HL-60/S4 (cell line): Measurements from ENCODE around the gene ARHGAP33.
"Not testable (repeated sequence)": the region's sequence is repeated elsewhere in the genome, so short reads cannot be mapped to it uniquely, and the experiment has no call there.

Experiments used
- in situ Hi-C: fragments of 300-500 bp; cut with MboI; formaldehyde crosslinking; loops from 2 replicates; pipeline ENCODE4 v1.14.3; 2022; ENCODE audit warnings: low sequenced_read_pairs

Gene ARHGAP33

DNA sequence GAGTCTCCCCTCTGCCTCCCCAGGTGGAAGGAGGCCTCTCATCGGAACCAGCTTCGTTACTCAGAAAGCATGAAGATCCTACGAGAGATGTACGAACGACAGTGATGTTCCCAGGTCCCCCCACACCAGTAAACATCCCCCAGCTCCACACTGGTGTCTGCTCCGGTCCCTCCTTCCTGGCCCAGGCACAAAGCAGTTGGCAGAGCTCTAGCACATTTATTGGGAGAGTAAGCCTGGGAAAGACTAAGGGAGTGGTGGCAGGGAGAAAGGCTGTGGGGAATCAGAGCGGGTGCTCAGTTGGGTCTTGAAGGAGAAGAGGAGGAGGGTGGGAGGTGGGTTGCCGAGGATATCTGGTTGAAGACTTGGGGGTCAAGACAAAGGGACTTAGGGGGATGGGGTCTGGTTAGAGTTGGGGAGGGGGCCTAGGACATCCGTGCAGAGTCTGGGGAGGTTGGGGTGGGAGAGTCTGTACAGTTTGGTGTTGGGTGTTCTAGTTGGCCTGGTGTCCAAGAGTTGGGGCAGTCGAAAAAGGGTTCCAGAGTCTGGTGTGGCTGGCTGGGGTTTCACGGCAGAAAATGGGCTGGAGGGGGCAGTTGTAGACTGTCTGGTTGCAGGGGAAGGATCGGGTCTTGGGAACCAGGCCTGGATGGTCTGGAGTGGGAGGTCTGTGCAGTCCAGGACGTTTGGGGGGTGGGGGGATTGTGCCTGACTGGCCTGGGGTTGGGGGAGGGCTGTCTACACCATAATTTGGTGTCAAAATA is 20.8 kb upstream of the ARHGAP33 start:
- in situ Hi-C loops, result no loop called here

DNA sequence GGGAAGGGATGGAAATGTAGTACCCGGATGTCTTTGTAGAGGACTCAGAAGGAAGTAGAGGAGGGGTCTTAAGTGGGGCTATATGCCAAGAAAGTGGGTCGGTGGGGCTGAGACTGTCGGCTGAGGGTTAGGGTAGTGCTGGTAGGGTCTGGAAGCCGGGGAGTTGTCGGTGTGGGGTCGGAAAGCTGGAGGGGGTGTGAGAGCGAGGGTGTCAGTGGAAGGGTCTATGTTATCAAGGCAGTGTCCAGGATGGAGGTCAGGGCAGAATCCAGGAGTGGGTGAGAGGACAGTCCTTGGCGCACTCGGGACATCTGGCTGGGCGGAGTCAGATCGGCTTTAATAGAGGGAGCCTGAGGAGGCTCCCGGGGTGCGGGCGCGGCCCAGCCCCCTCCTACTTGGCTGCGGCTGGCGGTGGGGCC is 20.2 kb upstream of the ARHGAP33 start:
- in situ Hi-C loops, result no loop called here

DNA sequence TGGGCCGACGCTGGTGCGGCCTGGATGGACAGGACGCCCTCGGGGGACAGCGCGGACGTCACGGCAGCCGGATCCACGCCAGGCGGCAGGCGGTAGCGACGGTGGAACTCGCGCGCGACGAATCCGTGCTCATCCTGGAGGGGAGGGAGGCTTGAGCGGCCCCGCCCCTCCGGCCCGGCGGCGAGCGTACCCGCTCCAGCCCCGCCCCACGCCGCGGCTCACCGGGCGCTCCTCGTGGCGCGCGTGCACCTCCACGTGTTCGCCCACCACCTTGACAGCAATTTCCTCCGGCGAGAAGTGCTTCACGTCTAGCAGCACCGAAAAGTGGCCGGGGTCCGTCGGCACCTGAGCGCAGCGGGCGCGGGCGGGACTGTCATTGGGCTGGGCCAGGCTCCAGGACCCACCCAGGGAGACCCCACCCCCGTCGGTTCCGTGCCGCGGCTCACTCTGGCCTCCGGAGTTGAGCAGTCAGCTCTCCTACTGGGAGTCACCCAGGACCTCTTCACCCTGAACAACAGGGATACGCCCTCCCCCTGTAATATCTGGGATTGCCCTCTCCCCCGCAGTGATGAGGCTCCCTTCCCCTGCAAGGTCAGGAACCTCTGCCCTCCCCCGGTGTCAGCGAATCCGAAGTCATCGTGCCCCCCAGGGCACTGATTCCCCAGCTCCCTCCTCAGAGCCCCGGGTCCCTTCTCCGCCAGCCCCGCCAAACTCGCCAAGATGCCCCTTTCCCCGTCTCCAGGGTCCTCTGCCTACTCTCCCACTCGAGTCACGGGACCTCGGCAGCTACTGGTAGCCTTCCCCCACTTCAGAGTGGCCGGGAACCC is 19.6 kb upstream of the ARHGAP33 start:
- in situ Hi-C loops, result no loop called here

DNA sequence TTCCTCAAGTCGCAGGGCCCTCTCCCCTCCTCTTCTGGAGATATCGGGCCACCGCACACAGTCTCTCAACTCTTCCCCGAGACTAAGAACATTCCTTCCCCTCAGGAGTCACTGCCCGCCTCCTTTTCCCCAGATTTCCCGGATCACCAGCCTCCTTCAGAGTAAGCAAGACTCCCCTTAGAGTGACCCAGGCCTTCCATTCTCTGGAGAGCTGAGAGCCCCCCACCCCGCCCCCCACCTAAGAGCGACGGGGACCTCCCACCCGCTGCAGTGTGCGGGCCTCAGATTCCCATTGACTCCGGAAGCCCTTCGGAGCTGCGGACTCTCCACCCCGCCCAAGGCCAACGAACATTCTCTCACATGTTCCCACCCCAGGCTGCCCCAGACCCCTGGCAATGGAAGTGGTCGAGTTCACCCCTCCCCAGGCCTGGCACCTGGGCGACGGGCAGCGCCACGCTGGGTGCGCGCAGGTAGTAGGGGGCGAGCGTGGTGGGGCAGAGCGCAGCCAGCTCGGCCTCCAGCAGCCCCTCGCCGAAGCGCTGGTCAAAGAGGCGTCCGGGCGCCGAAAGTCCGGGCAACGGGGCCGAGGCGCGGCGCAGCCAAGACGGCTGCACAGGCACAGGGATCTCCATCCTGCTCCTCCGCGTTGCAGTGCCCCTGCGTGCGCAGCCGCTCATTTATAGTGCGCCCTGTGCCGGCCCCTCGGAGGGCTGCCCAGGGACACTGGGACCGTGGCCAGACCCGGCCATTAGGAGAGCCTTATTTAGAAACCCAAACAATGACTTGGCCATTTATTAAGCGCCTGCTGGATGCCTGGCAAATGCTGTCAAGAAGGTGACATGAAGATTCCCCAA is 18.8 kb upstream of the ARHGAP33 start, which contains the start of gene HSPB6:
Gene HSPB6 (minus strand): TSS at position 653 of the 854 bp plus-strand sequence. CDS start 21 bp downstream, at position 632.
- in situ Hi-C loops, result no loop called here

DNA sequence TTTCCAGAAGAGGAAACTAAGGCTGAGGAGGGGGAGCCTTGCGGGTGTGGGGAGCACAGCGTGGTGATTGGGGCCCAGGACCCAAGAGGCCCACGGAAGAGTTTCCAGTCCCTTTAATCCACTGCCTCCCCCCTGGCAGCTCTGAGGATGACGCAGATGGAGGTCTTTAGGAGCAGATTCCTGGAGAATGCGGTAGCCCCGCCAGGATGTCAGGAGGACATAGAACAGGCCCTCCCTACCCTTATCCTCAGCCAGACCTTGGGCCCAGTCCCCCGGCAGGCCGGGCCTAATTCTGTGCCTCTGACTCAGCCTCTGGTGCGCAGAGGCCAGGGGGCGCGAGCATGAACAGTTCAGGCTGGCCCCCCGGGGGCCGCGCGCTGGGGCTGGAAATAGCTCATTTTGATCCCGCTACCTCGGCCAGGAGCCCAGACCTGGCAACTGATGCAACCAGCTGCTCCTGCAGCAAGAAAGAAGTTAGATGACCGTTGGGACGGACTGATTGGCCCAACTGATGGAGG is 18.1 kb upstream of the ARHGAP33 start:
- in situ Hi-C loops, result no loop called here

DNA sequence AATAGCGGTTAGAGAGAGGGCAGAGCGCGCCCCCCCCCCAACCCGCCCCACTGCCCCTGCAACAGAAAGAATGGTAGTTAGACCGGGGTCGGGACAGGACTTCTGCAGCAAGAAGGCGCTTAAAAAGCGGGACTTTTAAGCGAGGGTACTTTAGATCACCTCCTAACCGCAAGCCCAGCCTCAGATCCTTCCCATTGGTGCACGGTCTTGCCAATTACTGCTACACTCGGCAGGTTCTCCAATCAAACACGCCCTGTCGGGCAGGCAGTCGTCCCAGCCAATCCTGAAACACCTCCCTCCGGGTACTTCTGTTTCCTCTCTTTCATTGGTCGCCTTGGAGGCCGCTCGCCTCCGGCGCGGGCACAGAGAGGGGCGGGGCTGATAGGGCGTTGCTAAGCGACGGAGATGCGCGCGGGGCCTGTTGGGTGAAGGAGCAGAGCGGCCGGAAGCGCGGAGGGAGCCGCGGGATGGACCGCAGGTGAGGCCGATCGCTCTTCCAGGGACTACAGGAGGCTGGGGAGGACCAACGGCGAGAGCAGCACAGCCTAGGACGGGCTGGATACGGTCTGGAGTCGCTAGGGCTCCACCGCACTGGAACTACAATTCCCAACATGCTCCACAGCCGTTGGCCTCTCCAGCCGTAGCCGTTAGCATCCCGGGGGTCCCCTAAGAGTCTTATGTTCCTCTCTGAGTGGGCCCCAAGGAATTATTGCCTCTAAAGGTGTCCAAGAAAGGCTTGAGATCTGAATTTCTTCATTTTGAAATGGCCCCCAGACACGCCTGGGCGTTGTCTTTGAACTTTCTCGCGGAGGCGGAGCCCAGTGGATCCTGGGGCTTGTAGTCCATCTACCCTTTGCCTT is 17.4 kb upstream of the ARHGAP33 start, which contains the start of gene PROSER3:
Gene PROSER3 (plus strand): TSS at position 428 of the 860 bp plus-strand sequence. CDS start 40 bp downstream, at position 468.
- in situ Hi-C loops, result no loop called here

DNA sequence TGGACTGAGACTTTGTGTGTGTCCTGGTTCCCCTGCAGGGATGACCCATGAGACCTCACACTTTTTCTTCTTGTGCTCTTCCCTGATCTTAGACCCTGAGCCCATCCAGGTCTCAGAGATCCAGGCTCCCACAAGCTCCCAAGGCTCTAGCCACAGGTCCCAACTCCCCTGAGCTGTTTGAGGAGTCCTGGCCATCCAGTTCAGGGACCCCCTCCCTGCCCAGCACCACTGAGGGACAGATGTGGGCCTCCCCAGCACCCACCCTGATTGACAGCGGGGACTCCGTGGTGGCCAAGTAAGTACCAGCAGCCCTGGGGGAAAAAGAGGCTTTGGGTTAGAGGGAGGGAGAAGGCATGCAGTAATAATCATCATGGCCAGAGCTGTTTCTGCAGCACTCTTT is 15.7 kb upstream of the ARHGAP33 start:
- in situ Hi-C loops, result no loop called here

DNA sequence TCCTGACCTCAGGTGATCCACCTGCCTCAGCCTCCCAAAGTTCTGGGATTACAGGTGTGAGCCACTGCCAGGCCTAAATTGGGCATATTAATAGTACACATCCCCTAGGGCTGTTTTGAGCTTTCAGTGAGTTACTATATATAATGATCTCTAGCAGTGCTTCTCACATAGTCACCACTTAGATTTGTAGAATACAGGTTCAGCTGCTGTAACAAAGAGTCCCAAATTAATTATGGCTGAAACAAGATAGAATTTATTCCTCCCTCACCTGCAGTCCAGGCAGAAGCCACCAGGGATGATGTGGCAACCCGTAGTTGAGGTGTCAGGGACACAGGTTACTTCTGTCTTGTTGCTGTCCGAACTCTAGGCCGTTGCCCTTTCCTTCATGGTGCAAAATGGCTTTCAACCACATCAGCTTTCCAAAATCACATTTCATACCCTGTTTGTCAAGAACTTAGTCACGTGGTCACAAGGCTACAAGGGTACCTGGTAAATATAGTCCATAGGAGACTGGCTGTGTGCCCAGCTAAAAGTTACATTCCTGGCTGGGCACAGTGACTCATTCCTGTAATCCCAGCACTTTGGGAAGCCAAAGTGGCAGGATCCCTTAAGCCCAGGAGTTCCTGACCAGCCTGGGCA is 14.5 kb upstream of the ARHGAP33 start:
- in situ Hi-C loops, result no loop called here

DNA sequence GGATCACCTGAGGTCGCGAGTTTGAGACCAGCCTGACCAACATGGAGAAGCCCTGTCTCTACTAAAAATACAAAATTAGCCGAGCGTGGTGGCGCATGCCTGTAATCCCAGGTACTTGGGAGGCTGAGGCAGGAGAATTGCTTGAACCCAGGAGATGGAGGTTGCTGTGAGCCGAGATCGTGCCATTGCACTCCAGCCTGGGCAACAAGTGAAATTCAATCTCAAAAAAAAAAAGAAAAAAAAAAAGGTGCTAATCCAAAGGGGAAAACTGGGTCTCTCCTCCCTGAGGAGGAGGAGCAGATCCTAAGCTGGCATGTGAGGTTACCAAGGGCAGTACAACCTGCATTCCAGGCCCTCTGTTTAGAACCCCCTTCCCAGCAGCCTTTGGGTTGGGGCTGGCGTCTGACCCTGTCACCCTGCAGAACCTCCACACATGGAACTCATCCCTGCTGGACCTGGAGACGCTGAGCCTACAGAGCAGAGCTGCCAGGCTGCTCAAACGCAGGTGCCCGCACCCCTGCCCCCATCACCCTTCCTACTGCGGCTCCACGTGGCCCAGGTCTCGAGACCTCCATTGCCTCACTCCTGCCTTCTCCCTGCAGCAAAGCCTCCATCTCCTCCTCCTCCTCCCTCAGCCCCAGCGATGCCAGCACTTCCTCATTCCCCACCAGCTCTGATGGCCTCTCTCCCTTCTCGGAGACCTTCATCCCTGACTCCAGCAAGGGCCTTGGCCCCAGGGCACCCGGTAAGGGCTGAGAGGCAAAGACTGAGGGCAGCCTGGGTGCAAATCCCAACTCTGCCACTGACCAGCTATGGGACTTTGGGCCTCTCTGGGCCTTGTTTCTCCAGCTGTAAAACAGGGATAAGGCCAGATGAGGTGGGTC is 10.7 kb upstream of the ARHGAP33 start:
- in situ Hi-C loops, result no loop called here

DNA sequence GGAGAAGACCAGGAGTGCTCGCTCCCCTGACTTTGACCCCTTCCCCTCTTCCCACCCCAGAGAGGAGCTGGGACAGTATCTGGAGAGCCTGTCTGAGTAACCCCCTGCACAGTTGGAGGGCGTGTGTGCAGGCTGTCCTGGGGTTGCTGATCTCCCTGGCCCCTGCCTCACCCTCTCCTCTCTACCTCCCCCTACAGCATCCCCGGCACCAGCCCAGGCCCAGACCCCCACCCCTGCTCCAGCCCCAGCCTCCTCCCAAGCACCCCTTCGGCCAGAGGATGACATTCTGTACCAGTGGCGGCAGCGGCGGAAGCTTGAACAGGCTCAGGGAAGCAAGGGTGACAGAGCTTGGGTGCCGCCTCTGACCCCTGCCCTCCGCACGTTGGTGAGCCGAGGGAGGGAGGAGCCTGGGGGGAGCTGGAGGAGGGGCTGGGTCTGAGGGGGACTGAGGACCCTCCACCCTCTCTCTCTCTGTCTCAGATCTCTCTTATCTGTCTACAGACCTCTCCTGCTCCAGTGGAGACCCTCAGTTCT is 8.7 kb upstream of the ARHGAP33 start:
- in situ Hi-C loops, result no loop called here

DNA sequence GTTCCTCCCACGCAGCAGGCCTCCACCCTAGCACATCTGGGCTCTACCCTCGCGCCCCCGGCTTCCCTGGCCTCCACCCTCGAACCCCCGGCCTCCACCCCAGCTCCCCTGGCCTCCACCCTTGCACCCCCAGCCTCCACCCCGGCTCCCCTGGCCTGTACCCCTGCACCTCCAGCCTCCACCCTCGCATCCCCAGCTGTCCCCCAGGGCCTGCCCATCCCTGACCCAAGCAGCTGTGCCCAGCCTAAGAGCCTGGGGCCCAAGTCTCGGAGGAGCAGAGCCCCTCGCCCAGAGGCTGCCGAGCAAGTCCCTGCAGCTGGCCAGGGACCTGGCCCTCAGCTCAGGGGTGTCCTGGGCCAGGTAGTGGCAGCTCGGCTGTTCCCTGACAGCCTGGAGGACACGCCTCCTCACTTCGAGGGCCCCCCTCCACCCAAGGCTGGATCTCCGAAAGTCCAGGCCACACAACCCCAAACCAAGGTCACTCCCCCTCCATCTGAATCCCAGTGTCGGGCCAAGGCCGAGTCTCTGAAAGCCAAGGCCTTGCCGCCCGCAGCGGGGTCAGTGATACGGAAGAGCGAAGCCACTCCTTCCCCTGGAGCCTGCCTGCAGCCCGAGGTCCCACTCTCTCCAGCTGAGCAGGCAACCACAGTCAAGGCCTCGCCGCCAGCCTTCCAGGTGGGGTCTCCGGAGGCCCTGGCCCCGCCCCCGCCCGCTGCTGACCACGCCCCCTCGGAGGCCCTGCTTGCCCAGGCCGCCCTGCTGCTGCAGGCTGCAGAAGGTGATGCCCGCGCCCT is 7.9 kb upstream of the ARHGAP33 start:
- in situ Hi-C loops, result no loop called here

DNA sequence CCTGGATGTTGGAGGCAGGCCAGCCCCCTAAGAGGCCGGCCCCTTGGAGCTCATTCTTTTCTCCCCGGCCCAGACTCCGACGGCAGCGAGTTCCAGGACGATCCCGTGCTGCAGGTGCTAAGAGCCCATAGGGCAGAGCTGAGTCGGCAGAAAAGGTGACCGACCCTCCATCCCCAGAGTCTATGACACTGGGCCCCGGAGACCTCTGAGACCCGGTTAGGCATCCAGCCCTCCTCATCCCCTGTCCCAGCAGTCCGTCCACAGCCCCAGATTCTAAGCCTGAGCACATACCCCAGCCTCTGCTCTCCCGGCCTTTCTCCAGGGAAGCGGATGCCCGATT is 7.3 kb upstream of the ARHGAP33 start:
- in situ Hi-C loops, result no loop called here

DNA sequence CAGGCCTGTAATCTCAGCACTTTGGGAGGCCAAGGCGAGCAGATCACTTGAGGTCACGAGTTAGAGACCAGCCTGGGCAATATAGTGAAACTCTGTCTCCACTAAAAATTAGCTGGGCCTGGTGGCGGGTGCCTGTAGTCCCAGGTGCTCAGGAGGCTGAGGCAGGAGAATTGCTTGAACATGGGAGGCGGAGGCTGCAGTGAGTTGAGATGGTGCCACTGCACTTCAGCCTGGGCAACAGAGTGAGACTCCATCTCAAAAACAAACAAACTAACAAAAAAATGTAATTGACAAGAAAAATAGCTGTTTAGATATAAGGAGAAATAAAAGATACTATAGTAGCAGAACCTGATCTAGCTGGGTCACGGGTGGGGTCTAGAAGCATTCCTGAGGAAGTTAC is 3.0 kb upstream of the ARHGAP33 start:
- in situ Hi-C loops, result not testable (repeated sequence)

DNA sequence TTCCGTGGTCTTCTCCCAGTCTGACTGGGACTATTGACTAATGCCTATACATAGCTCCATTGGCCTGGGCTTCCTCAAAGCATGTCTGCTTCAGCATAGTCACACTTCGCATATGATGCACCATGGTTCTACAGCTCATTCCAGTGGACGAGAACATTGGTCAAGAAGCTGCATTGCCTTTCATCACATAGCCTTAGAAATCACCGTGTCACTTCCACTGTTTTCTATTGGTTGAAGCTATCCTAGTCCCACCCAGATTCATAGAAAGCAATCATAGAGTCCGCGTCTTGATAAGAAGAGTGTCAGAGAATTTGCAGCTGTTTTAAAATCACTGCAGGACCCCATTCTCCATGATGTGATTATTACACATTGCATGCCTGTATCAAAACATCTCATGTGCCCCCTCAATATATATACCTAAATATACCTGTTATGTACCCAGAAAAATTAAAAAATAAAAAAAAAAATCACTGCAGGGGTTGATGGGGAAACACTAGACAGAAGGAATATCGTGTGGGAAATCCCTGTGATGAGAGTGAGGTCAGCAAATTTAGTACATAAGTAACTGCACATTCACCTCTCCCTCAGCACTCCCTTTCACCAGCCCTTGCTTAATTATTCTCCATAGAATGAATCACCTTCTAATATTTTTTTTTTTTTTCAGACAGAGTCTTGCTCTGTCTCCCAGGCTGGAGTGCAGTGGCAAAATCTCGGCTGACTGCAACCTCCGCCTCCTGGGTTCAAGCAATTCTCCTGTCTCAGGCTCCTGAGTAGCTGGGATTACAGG is 2.2 kb upstream of the ARHGAP33 start:
- in situ Hi-C loops, result no loop called here

DNA sequence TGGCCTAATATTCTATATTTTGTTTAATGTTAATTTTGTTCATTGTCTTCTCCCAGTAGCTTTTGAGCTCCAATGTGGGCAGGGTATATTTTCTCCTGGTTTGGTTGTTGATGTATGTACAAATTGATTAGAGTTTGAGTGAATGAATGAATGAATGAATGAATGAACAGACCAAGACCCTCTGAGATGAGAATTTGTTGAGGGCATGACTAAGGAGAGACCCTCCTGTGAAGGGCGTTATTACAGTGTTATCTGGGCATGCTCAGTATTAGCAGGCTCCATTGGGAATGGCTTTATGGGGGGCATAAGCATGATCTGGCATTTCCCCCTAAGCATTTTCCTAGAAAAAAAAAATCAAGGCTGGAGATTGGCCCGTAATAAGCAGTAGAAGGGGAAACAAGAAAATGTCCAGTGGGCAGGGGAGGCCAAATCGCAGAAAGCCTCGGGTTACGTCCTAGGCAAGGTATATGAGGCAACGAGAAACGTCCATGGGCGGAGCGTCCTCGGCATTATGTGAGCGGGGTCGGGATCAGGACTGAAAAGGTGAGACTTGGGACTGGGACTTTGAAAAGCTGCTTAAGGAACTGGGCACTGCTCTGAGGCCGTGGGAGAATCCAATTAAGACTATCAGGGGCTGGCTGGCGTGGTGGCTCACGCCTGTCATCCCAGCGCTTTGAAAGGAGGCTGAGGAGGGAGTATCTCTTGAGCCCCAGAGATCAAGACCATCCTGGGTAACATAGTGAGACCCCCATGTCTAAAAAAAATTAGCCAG is 904 bp upstream of the ARHGAP33 start:
- in situ Hi-C loops, result no loop called here

DNA sequence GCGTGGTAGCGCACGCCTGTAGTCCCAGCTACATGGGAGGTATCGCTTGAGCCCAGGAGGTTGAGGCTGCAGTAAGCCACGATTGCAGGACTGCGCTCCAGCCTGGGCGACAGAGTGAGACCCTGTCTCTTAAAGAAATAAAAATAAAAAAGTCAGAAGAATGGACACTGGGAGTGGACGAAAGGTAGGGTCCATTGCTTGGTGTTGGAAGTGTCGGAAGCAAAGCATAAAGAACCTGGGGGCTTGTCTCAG is 392 bp upstream of the ARHGAP33 start:
- in situ Hi-C loops, result no loop called here
